OCI-LY3 (cell line): ENCODE measurements around the gene GPR15LG.

ENCODE experiments used
- CTCF ChIP-seq: fragments of 200-600, 300-600 bp; sonication (generic); IDR thresholded peaks from 2 replicates; pipeline ENCODE4 v1.5.1; 2014; ENCODE audit warnings: antibody characterized with exemption, low read length, low read depth
- EZH2phosphoT487 ChIP-seq: fragments of 200-600 bp; shearing (Covaris generic); IDR thresholded peaks from 2 replicates; pipeline ENCODE4 v1.6.1; 2018; ENCODE audit warnings: antibody characterized with exemption, mixed run types, low read depth

GRCh38 chr10:84224411-84225028 lies 50.9 kb downstream of the GPR15LG start:
- TF ChIP-seq CTCF, result no peak
- TF ChIP-seq EZH2phosphoT487, result no peak
